GM12864 (cell line): ENCODE results near the gene CNN2.
A peak's percentile ranks its signal among the peaks of the same experiment; 100 is the strongest.

Source experiments
- DNase-seq: peaks from one replicate; pipeline ENCODE4 v3.0.0-alpha.2; 2011; ENCODE audit warnings: low read depth
- H3K4me3 ChIP-seq: 2 replicates; pipeline ENCODE4 v1.5.1; 2011; ENCODE audit warnings: mild to moderate bottlenecking, low read depth, low read length, control low read depth
- CTCF ChIP-seq: IDR thresholded peaks from 2 replicates; pipeline ENCODE4 v1.5.1; 2011; ENCODE audit warnings: low read depth, mild to moderate bottlenecking, moderate library complexity, low read length, control low read depth, inconsistent platforms; ENCODE audit errors: missing control alignments

The CNN2 gene

GRCh38 chr19:1013218-1013617 lies 13.2 kb upstream of the CNN2 start:
- no peak overlapping the region for H3K4me3 ChIP-seq
- TF ChIP-seq CTCF: no peak
- DNase-seq: no peak

- no peak overlapping the region for H3K4me3 ChIP-seq
- DNase-seq: no peak
- no peak for TF ChIP-seq CTCF
Observed at GRCh38 chr19:1014161-1015060, 12.0 kb upstream of the CNN2 start.

GRCh38 chr19:1015061-1015781 lies 11.2 kb upstream of the CNN2 start:
- H3K4me3 ChIP-seq: no peak overlapping the region
- TF ChIP-seq CTCF: no peak
- no peak for DNase-seq

GRCh38 chr19:1015782-1016646 lies 10.4 kb upstream of the CNN2 start:
- no peak for DNase-seq
- no peak overlapping the region for H3K4me3 ChIP-seq

GRCh38 chr19:1016647-1017114 lies 9.7 kb upstream of the CNN2 start:
- no peak for TF ChIP-seq CTCF
- peak overlapping the region; percentile 91 for H3K4me3 ChIP-seq
- no peak for DNase-seq

More at GRCh38 chr19:1015782-1016646, 10.4 kb upstream of the CNN2 start:
- TF ChIP-seq CTCF: no peak

- no peak for DNase-seq
- no peak for TF ChIP-seq CTCF
- peak overlapping the region; percentile 91 for H3K4me3 ChIP-seq
Observed at GRCh38 chr19:1017115-1017905, 9.1 kb upstream of the CNN2 start.
